Mesenchymal stem cell (in vitro differentiated cells and primary cell): ENCODE data around the gene NPY4R.
"Not testable (repeated sequence)": the region's sequence is repeated elsewhere in the genome, so short reads cannot be mapped to it uniquely, and the experiment has no call there.

ENCODE experiments used
- DNase-seq: peaks from one replicate; pipeline ENCODE4 v3.0.0-alpha.2; 2013
- H2AFZ ChIP-seq: one replicate; pipeline ENCODE4 v1.6.1; 2013; ENCODE audit warnings: low read depth, mild to moderate bottlenecking, control low read depth, inconsistent platforms, low read length, moderate library complexity
- H2AK5ac ChIP-seq: 2 replicates; pipeline ENCODE4 v1.6.1; 2013; ENCODE audit warnings: low read length, moderate library complexity, mild to moderate bottlenecking, inconsistent platforms; ENCODE audit not compliant: severe bottlenecking
- H2BK120ac ChIP-seq: one replicate; pipeline ENCODE4 v1.6.1; 2013; ENCODE audit warnings: low read depth, mild to moderate bottlenecking, inconsistent platforms, low read length, moderate library complexity
- H2BK12ac ChIP-seq, 2 experiments: one replicate each; pipeline ENCODE4 v1.6.1; 2013; ENCODE audit warnings: inconsistent platforms in 2 of 2, low read length in 2 of 2, mild to moderate bottlenecking in 2 of 2, moderate library complexity in 2 of 2, control low read depth in 1 of 2
- H2BK15ac ChIP-seq: one replicate; pipeline ENCODE4 v1.6.1; 2013; ENCODE audit warnings: mild to moderate bottlenecking, low read depth, inconsistent platforms; ENCODE audit not compliant: poor library complexity, severe bottlenecking
- H2BK5ac ChIP-seq: 2 replicates; pipeline ENCODE4 v1.6.1; 2013; ENCODE audit warnings: low read depth, mild to moderate bottlenecking, low read length, control low read depth, inconsistent platforms; ENCODE audit not compliant: poor library complexity, severe bottlenecking
- H3K14ac ChIP-seq, 2 experiments: one replicate each; pipeline ENCODE4 v1.6.1; 2013; ENCODE audit warnings: inconsistent platforms in 2 of 2, low read length in 2 of 2, control low read depth in 1 of 2, mild to moderate bottlenecking in 1 of 2, moderate library complexity in 1 of 2
- H3K18ac ChIP-seq, 2 experiments: one replicate each; pipeline ENCODE4 v1.6.1; 2013; ENCODE audit warnings: inconsistent platforms in 2 of 2, low read length in 2 of 2, control low read depth in 1 of 2, low read depth in 1 of 2, mild to moderate bottlenecking in 1 of 2
- H3K23ac ChIP-seq, 2 experiments: one replicate each; pipeline ENCODE4 v1.6.1; 2013; ENCODE audit warnings: inconsistent platforms in 2 of 2, low read length in 2 of 2, mild to moderate bottlenecking in 2 of 2, moderate library complexity in 2 of 2, control low read depth in 1 of 2
- H3K27ac ChIP-seq: 2 replicates; pipeline ENCODE4 v1.5.1; 2013; ENCODE audit warnings: mild to moderate bottlenecking, moderate library complexity, low read length, control low read depth, inconsistent platforms; ENCODE audit not compliant: poor library complexity, severe bottlenecking
- H3K27me3 ChIP-seq, 2 experiments: 2 replicates each; pipeline versions ENCODE4 v1.6.1 to v1.7.0; 2013; ENCODE audit warnings: low read length in 2 of 2, mild to moderate bottlenecking in 2 of 2, moderate library complexity in 2 of 2, control low read depth in 1 of 2, inconsistent platforms in 1 of 2; ENCODE audit not compliant: control insufficient read depth in 1 of 2, insufficient read depth in 1 of 2
- H3K36me3 ChIP-seq, 2 experiments: 2 replicates each; pipeline versions ENCODE4 v1.6.1 to v1.7.0; 2013; ENCODE audit warnings: low read length in 2 of 2, control low read depth in 1 of 2, inconsistent platforms in 1 of 2, low read depth in 1 of 2, mild to moderate bottlenecking in 1 of 2; ENCODE audit not compliant: insufficient read depth in 2 of 2, control insufficient read depth in 1 of 2
- H3K4ac ChIP-seq, 2 experiments: one replicate each; pipeline ENCODE4 v1.6.1; 2013; ENCODE audit warnings: inconsistent platforms in 2 of 2, low read length in 2 of 2, mild to moderate bottlenecking in 2 of 2, moderate library complexity in 2 of 2, control low read depth in 1 of 2, low read depth in 1 of 2
- H3K4me1 ChIP-seq: 2 replicates; pipeline ENCODE4 v1.6.1; 2013; ENCODE audit warnings: low read depth, low read length, control low read depth; ENCODE audit not compliant: control insufficient read depth, insufficient read depth
- H3K4me2 ChIP-seq: 2 replicates; pipeline ENCODE4 v1.6.1; 2013; ENCODE audit warnings: low read length, mild to moderate bottlenecking, inconsistent platforms; ENCODE audit not compliant: poor library complexity, severe bottlenecking
- H3K4me3 ChIP-seq, 2 experiments: 2 replicates each; pipeline versions ENCODE4 v1.5.1 to v1.7.0; 2013; ENCODE audit warnings: low read length in 2 of 2, mild to moderate bottlenecking in 2 of 2, control low read depth in 1 of 2, low read depth in 1 of 2; ENCODE audit not compliant: insufficient read depth in 1 of 2
- H3K79me1 ChIP-seq: replicated peaks from 2 replicates; pipeline ENCODE4 v1.6.1; 2013; ENCODE audit warnings: mild to moderate bottlenecking, control low read depth, low read length, inconsistent platforms; ENCODE audit not compliant: poor library complexity, severe bottlenecking
- H3K9ac ChIP-seq: 2 replicates; pipeline ENCODE4 v1.7.0; 2013; ENCODE audit warnings: mild to moderate bottlenecking, low read length, moderate library complexity
- H3K9me3 ChIP-seq: 2 replicates; pipeline ENCODE4 v1.7.0; 2013; ENCODE audit warnings: mild to moderate bottlenecking, low read length; ENCODE audit not compliant: control insufficient read depth
- H4K8ac ChIP-seq: one replicate; pipeline ENCODE4 v1.6.1; 2013; ENCODE audit warnings: inconsistent platforms, mild to moderate bottlenecking, low read length, moderate library complexity
- H4K91ac ChIP-seq: one replicate; pipeline ENCODE4 v1.6.1; 2013; ENCODE audit warnings: mild to moderate bottlenecking, low read length, inconsistent platforms
- WGBS: methylation state at CpG from one replicate; pipeline ENCODE4 v1.1.7; 2013; ENCODE audit warnings: mixed read lengths; 5-methylcytosine and 5-hydroxymethylcytosine counted together

The NPY4R gene

GRCh38 chr10:46470134-46470533 is 4.4 kb upstream of the NPY4R start:
- H2AFZ ChIP-seq, H3K4ac ChIP-seq, H3K79me1 ChIP-seq, H3K14ac ChIP-seq, H2BK12ac ChIP-seq, H3K18ac ChIP-seq, H4K8ac ChIP-seq, H3K27me3 ChIP-seq, H2BK15ac ChIP-seq, H3K4me1 ChIP-seq, H3K4me3 ChIP-seq, H3K27ac ChIP-seq, H3K4me2 ChIP-seq, H2AK5ac ChIP-seq, H2BK5ac ChIP-seq, H3K9ac ChIP-seq, DNase-seq, H3K9me3 ChIP-seq, H3K36me3 ChIP-seq, H2BK120ac ChIP-seq, H4K91ac ChIP-seq, H3K23ac ChIP-seq: not testable (repeated sequence)
- WGBS = no CpG with 5 or more reads among the region's 1 CpG

- H2BK15ac ChIP-seq, H3K9me3 ChIP-seq, H3K79me1 ChIP-seq, H2BK5ac ChIP-seq, H3K23ac ChIP-seq, H4K91ac ChIP-seq, H3K4ac ChIP-seq, H3K27ac ChIP-seq, H3K4me1 ChIP-seq, H2BK120ac ChIP-seq, H2AFZ ChIP-seq, H2AK5ac ChIP-seq, H2BK12ac ChIP-seq, H3K27me3 ChIP-seq, H3K9ac ChIP-seq, H3K18ac ChIP-seq, H4K8ac ChIP-seq, DNase-seq, H3K4me3 ChIP-seq, H3K36me3 ChIP-seq, H3K14ac ChIP-seq, H3K4me2 ChIP-seq: not testable (repeated sequence)
- no CpG with 5 or more reads among the region's 4 CpGs for WGBS
Observed at GRCh38 chr10:46468119-46468809, 2.5 kb upstream of the NPY4R start.

- peak; percentile 13 for DNase-seq
- WGBS = no CpG with 5 or more reads among the region's 2 CpGs
- H2BK5ac ChIP-seq, H2BK120ac ChIP-seq, H2AFZ ChIP-seq, H3K27me3 ChIP-seq, H3K4me2 ChIP-seq, H2AK5ac ChIP-seq, H3K23ac ChIP-seq, H3K4ac ChIP-seq, H3K79me1 ChIP-seq, H3K14ac ChIP-seq, H3K18ac ChIP-seq, H3K4me3 ChIP-seq, H3K27ac ChIP-seq, H2BK15ac ChIP-seq, H3K9me3 ChIP-seq, H3K4me1 ChIP-seq, H4K91ac ChIP-seq, H4K8ac ChIP-seq, H3K36me3 ChIP-seq, H2BK12ac ChIP-seq, H3K9ac ChIP-seq: not testable (repeated sequence)
Observed at GRCh38 chr10:46463608-46464007, 2.1 kb downstream of the NPY4R start.

- H4K91ac ChIP-seq, H3K9ac ChIP-seq, H3K14ac ChIP-seq, H2AFZ ChIP-seq, H2AK5ac ChIP-seq, H3K9me3 ChIP-seq, H3K79me1 ChIP-seq, H2BK120ac ChIP-seq, H3K4me3 ChIP-seq, H3K27me3 ChIP-seq, H2BK12ac ChIP-seq, H3K4me2 ChIP-seq, H2BK5ac ChIP-seq, H3K27ac ChIP-seq, H3K18ac ChIP-seq, H3K4ac ChIP-seq, H3K4me1 ChIP-seq, H3K23ac ChIP-seq, H3K36me3 ChIP-seq, DNase-seq, H2BK15ac ChIP-seq, H4K8ac ChIP-seq: not testable (repeated sequence)
- no CpG with 5 or more reads among the region's 10 CpGs for WGBS
Observed at GRCh38 chr10:46462276-46462675, 3.5 kb downstream of the NPY4R start.
